A673 (cell line): ENCODE measurements around the gene HARS2.

Experiments used
- CTCF ChIP-seq: fragments of 300-800, 200-600 bp; sonication (generic); conservative IDR thresholded peaks from 2 replicates; pipeline ENCODE4 v1.5.1; 2017; ENCODE audit warnings: low read depth, mild to moderate bottlenecking, antibody characterized with exemption, low read length, moderate library complexity, mixed read lengths
- EZH2 ChIP-seq: fragments of 200-600 bp; sonication (generic); IDR thresholded peaks from 2 replicates; pipeline ENCODE4 v1.6.1; 2017; ENCODE audit warnings: borderline replicate concordance, low read depth, mild to moderate bottlenecking, mixed read lengths, antibody characterized with exemption, low read length; ENCODE audit not compliant: poor library complexity, severe bottlenecking

- no peak for TF ChIP-seq CTCF
- TF ChIP-seq EZH2: no peak
Observed at GRCh38 chr5:140741967-140742366, 50.7 kb downstream of the HARS2 start.
